Stimulated activated CD8-positive, alpha-beta memory T cell treated with anti-CD3 and anti-CD28 coated beads, Interleukin-15, amount 100 ng/mL, for 48 hours (primary cell): ENCODE measurements around the gene UNC5A.
"Not testable (repeated sequence)": the region's sequence is repeated elsewhere in the genome, so short reads cannot be mapped to it uniquely, and the experiment has no call there.

Source experiments
- DNase-seq, 2 donors: peaks; one replicate each; pipeline ENCODE4 v3.0.0-alpha.2; 2020; ENCODE audit warnings: low read depth in 2 of 2

Gene UNC5A

GRCh38 chr5:176863041-176863764, 52.8 kb downstream of the UNC5A start:
- DNase-seq, result no peak

GRCh38 chr5:176863765-176864098, 53.4 kb downstream of the UNC5A start:
- DNase-seq, result no peak

- DNase-seq, result no peak
Observed at GRCh38 chr5:176864755-176865154, 54.4 kb downstream of the UNC5A start.

- DNase-seq, result no peak
Observed at GRCh38 chr5:176865964-176866363, 55.6 kb downstream of the UNC5A start.

- DNase-seq, result no peak
Observed at GRCh38 chr5:176866707-176867310, 56.5 kb downstream of the UNC5A start.

- DNase-seq, result no peak
Observed at GRCh38 chr5:176868126-176868525, 57.8 kb downstream of the UNC5A start.

GRCh38 chr5:176868731-176869130, 58.4 kb downstream of the UNC5A start:
- no peak for DNase-seq

GRCh38 chr5:176869501-176870109, 59.2 kb downstream of the UNC5A start:
- DNase-seq, result no peak

GRCh38 chr5:176870110-176870591, 59.8 kb downstream of the UNC5A start:
- DNase-seq, result no peak

GRCh38 chr5:176870644-176871043, 60.3 kb downstream of the UNC5A start:
- DNase-seq, result not testable (repeated sequence)

- not testable (repeated sequence) for DNase-seq
Observed at GRCh38 chr5:176872586-176872985, 62.2 kb downstream of the UNC5A start.

- not testable (repeated sequence) for DNase-seq
Observed at GRCh38 chr5:176873011-176873410, 62.7 kb downstream of the UNC5A start.

- DNase-seq, result no peak
Observed at GRCh38 chr5:176873541-176874172, 63.3 kb downstream of the UNC5A start.

- no peak for DNase-seq
Observed at GRCh38 chr5:176874198-176874780, 63.9 kb downstream of the UNC5A start.

- DNase-seq, result no peak
Observed at GRCh38 chr5:176875014-176875550, 64.7 kb downstream of the UNC5A start.

- no peak for DNase-seq
Observed at GRCh38 chr5:176875783-176876505, 65.6 kb downstream of the UNC5A start.

GRCh38 chr5:176876506-176877431, 66.4 kb downstream of the UNC5A start:
- no peak for DNase-seq

- DNase-seq, result no peak
Observed at GRCh38 chr5:176877793-176878331, 67.5 kb downstream of the UNC5A start.

GRCh38 chr5:176878463-176878862, 68.1 kb downstream of the UNC5A start:
- no peak for DNase-seq
